Ishikawa (cell line): Measurements from ENCODE around the gene C3orf62.

ENCODE experiments used
- CEBPB ChIP-seq: IDR thresholded peaks from 2 replicates; pipeline ENCODE4 v1.6.1; 2012
- CREB1 ChIP-seq: IDR thresholded peaks from 2 replicates; pipeline ENCODE4 v1.6.1; 2012; ENCODE audit warnings: low read depth
- EGR1 ChIP-seq: IDR thresholded peaks from 2 replicates; pipeline ENCODE4 v1.6.1; 2012
- EP300 ChIP-seq: IDR thresholded peaks from 2 replicates; pipeline ENCODE4 v1.6.1; 2012; ENCODE audit warnings: borderline replicate concordance
- FOXM1 ChIP-seq: IDR thresholded peaks from 2 replicates; pipeline ENCODE4 v1.6.1; 2012; ENCODE audit warnings: low read depth, borderline replicate concordance
- MAX ChIP-seq: IDR thresholded peaks from 2 replicates; pipeline ENCODE4 v1.6.1; 2012
- NFIC ChIP-seq: IDR thresholded peaks from 2 replicates; pipeline ENCODE4 v1.6.1; 2012
- RAD21 ChIP-seq: IDR thresholded peaks from 2 replicates; pipeline ENCODE4 v1.6.1; 2012; ENCODE audit warnings: low read depth
- REST ChIP-seq: IDR thresholded peaks from 2 replicates; pipeline ENCODE4 v1.6.1; 2012; ENCODE audit warnings: low read depth, mild to moderate bottlenecking
- TAF1 ChIP-seq: IDR thresholded peaks from 2 replicates; pipeline ENCODE4 v1.6.1; 2012; ENCODE audit warnings: low read depth, mild to moderate bottlenecking
- TCF12 ChIP-seq: IDR thresholded peaks from 2 replicates; pipeline ENCODE4 v1.6.1; 2012; ENCODE audit warnings: low read depth
- TEAD4 ChIP-seq: IDR thresholded peaks from 2 replicates; pipeline ENCODE4 v1.6.1; 2012
- USF1 ChIP-seq: IDR thresholded peaks from 2 replicates; pipeline ENCODE4 v1.6.1; 2012
- YY1 ChIP-seq: IDR thresholded peaks from 2 replicates; pipeline ENCODE4 v1.6.1; 2012; ENCODE audit warnings: low read depth
- ZBTB7A ChIP-seq: IDR thresholded peaks from 2 replicates; pipeline ENCODE4 v1.6.1; 2012; ENCODE audit warnings: low read depth

The C3orf62 gene

GRCh38 chr3:49283997-49284396 lies 7.0 kb upstream of the C3orf62 start:
- TF ChIP-seq RAD21 (no peak), TAF1 (no peak), CEBPB (no peak), ZBTB7A (no peak), TCF12 (no peak), EGR1 (no peak), MAX (no peak)

GRCh38 chr3:49279376-49279775 lies 2.3 kb upstream of the C3orf62 start:
- TF ChIP-seq NFIC, result no peak
- TF ChIP-seq EGR1, result no peak
- no peak for TF ChIP-seq TCF12
- TF ChIP-seq MAX, result no peak
- no peak for TF ChIP-seq CEBPB
- TF ChIP-seq ZBTB7A, result no peak
- TF ChIP-seq REST, result no peak
- TF ChIP-seq USF1, result no peak
- no peak for TF ChIP-seq TEAD4
- TF ChIP-seq CREB1, result no peak

- no peak for TF ChIP-seq RAD21
- no peak for TF ChIP-seq TCF12
- TF ChIP-seq TEAD4, result no peak
- TF ChIP-seq FOXM1, result no peak
- TF ChIP-seq NFIC, result no peak
- TF ChIP-seq CREB1, result no peak
- TF ChIP-seq USF1, result no peak
- TF ChIP-seq TAF1, result no peak
- TF ChIP-seq CEBPB, result no peak
Measured at GRCh38 chr3:49278548-49278947, 1.5 kb upstream of the C3orf62 start.

- no peak for TF ChIP-seq FOXM1
Measured at GRCh38 chr3:49277383-49277775, 347 bp upstream of the C3orf62 start.

GRCh38 chr3:49273825-49274532 lies 3.1 kb downstream of the C3orf62 start:
- TF ChIP-seq USF1 (no peak), EGR1 (no peak), CREB1 (no peak), EP300 (no peak), NFIC (no peak), FOXM1 (no peak), MAX (no peak)

GRCh38 chr3:49271047-49271446 lies 6.0 kb downstream of the C3orf62 start:
- TF ChIP-seq FOXM1 (no peak), RAD21 (no peak), MAX (no peak), YY1 (no peak), TAF1 (no peak), ZBTB7A (no peak)

- TF ChIP-seq EP300 (no peak), YY1 (no peak), RAD21 (no peak)
Measured at GRCh38 chr3:49270156-49270500, 6.9 kb downstream of the C3orf62 start.
